A549 (cell line): Measurements from ENCODE around the gene ABLIM1. TPM values are rescaled to one million over a fixed set of nuclear protein-coding genes. Genes with fewer than 3 reads are reported as not detected.

ENCODE experiments used
- ATAC-seq, 2 experiments: fragments of 200-7000 bp in 1 of 2; fragments of >200 bp in 1 of 2; cut with Nextera tagmentation in 1 of 2; cut with Tn5 transposase in 1 of 2; 3 replicates each; pipeline versions ENCODE4 v1.8.0 to v1.9.1; 2018 to 2020; ENCODE audit warnings: mild to moderate bottlenecking in 1 of 2, moderate library complexity in 1 of 2
- CTCF ChIA-PET: fragments of 300-600 bp; sonication (Branson Sonifier 250); formaldehyde crosslinking; extraction: SDS; loops from one replicate; lab custom pipeline; 2021; ENCODE audit warnings: antibody characterized with exemption, inconsistent platforms; lab: Yijun Ruan, JAX
- POLR2A ChIA-PET: fragments of 350-600 bp; formaldehyde crosslinking; extraction: SDS; loops from one replicate; lab custom pipeline; 2021; ENCODE audit warnings: antibody characterized with exemption, inconsistent platforms; lab: Yijun Ruan, JAX
- DNase-seq, 2 experiments: peaks; one replicate each; pipeline versions ENCODE4 v3.0.0 to v3.0.0-alpha.2; 2011 to 2016; ENCODE audit warnings: low read depth in 1 of 2, low spot score in 1 of 2
- FAIRE-seq: peaks from 2 replicates; lab custom pipeline; 2011; peaks lifted over from hg19 to GRCh38; lab: Jason Lieb, UNC
- H3K27ac ChIP-seq, 2 experiments: fragments of >200 bp; sonication (Bioruptor Twin); formaldehyde crosslinking; 3 replicates each; pipeline ENCODE4 v1.5.1; 2016 to 2017
- H3K4me1 ChIP-seq: fragments of >200 bp; sonication (Bioruptor Twin); formaldehyde crosslinking; 3 replicates; pipeline ENCODE4 v1.6.1; 2016
- H3K4me2 ChIP-seq: fragments of >200 bp; sonication (Bioruptor Twin); formaldehyde crosslinking; 3 replicates; pipeline ENCODE4 v1.6.1; 2016
- H3K4me3 ChIP-seq: fragments of >200 bp; sonication (Bioruptor Twin); formaldehyde crosslinking; 3 replicates; pipeline ENCODE4 v1.5.1; 2016
- H3K9me3 ChIP-seq: fragments of >200 bp; sonication (Bioruptor Twin); formaldehyde crosslinking; 3 replicates; pipeline ENCODE4 v1.6.1; 2016
- CBX8 ChIP-seq: fragments of 200-600 bp; sonication (generic); IDR thresholded peaks from 2 replicates; pipeline ENCODE4 v1.6.1; 2016
- CEBPB ChIP-seq, 2 experiments: fragments of >200 bp in 1 of 2; sonication (Bioruptor Twin) in 1 of 2; formaldehyde crosslinking in 1 of 2; IDR thresholded peaks; 2 replicates each; pipeline ENCODE4 v1.6.1; 2012 to 2016
- CHD2 ChIP-seq: fragments of 150-350 bp; IDR thresholded peaks from 2 replicates; pipeline ENCODE4 v1.6.1; 2014; ENCODE audit warnings: low read length; ENCODE audit not compliant: partially characterized antibody
- EHF ChIP-seq: fragments of 250-450 bp; sonication (Bioruptor Pico); IDR thresholded peaks from 2 replicates; pipeline ENCODE4 v1.5.0; 2020; ENCODE audit warnings: mild to moderate bottlenecking
- EHMT2 ChIP-seq: fragments of 200-600 bp; sonication (generic); IDR thresholded peaks from 2 replicates; pipeline ENCODE4 v1.6.1; 2016; ENCODE audit warnings: antibody characterized with exemption, low read depth, mild to moderate bottlenecking, moderate library complexity
- FOSB ChIP-seq: fragments of 250-450 bp; sonication (Bioruptor Pico); IDR thresholded peaks from 2 replicates; pipeline ENCODE4 v1.5.0; 2020; ENCODE audit warnings: mild to moderate bottlenecking, moderate library complexity
- JUNB ChIP-seq: fragments of >200 bp; sonication (Bioruptor Twin); formaldehyde crosslinking; IDR thresholded peaks from 2 replicates; pipeline ENCODE4 v1.6.1; 2016
- KDM1A ChIP-seq: fragments of 200-600 bp; sonication (generic); IDR thresholded peaks from 2 replicates; pipeline ENCODE4 v1.6.1; 2016; ENCODE audit warnings: low read depth, mild to moderate bottlenecking
- MAFK ChIP-seq: fragments of 450-650 bp; IDR thresholded peaks from 2 replicates; pipeline ENCODE4 v1.6.1; 2014; ENCODE audit not compliant: partially characterized antibody
- MAZ ChIP-seq: fragments of 150-350 bp; IDR thresholded peaks from 2 replicates; pipeline ENCODE4 v1.6.1; 2014; ENCODE audit warnings: antibody characterized with exemption, low read depth, low read length, borderline replicate concordance
- NFE2L2 ChIP-seq: fragments of 150-350 bp; conservative IDR thresholded peaks from 2 replicates; pipeline ENCODE4 v1.6.1; 2014; ENCODE audit warnings: low read length
- NR3C1 ChIP-seq: fragments of >200 bp; sonication (Bioruptor Twin); formaldehyde crosslinking; IDR thresholded peaks from 3 replicates; pipeline ENCODE4 v1.6.1; 2017
- PHF8 ChIP-seq: fragments of 200-600 bp; sonication (generic); IDR thresholded peaks from 2 replicates; pipeline ENCODE4 v1.6.1; 2016; ENCODE audit warnings: low read depth, mild to moderate bottlenecking, antibody characterized with exemption, moderate library complexity, borderline replicate concordance
- POLR2A ChIP-seq: IDR thresholded peaks from 2 replicates; pipeline ENCODE4 v1.6.1; 2012; ENCODE audit warnings: mild to moderate bottlenecking, low read length
- RFX5 ChIP-seq: fragments of 450-650 bp; IDR thresholded peaks from 2 replicates; pipeline ENCODE4 v1.7.1; 2014; ENCODE audit warnings: antibody characterized with exemption, mild to moderate bottlenecking, moderate library complexity
- RNF2 ChIP-seq: fragments of 200-600 bp; sonication (generic); IDR thresholded peaks from 2 replicates; pipeline ENCODE4 v1.6.1; 2016; ENCODE audit warnings: low read depth, mild to moderate bottlenecking, antibody characterized with exemption, moderate library complexity, borderline replicate concordance
- SREBF2 ChIP-seq: fragments of 450-650 bp; IDR thresholded peaks from 2 replicates; pipeline ENCODE4 v1.6.1; 2014; ENCODE audit warnings: mild to moderate bottlenecking, moderate library complexity
- ZC3H11A ChIP-seq: fragments of 450-650 bp; IDR thresholded peaks from 2 replicates; pipeline ENCODE4 v1.6.1; 2014; ENCODE audit warnings: antibody characterized with exemption, mild to moderate bottlenecking
- ZFP36 ChIP-seq: fragments of 450-650 bp; IDR thresholded peaks from 2 replicates; pipeline ENCODE4 v1.6.1; 2014; ENCODE audit warnings: borderline replicate concordance; ENCODE audit not compliant: partially characterized antibody
- ZNF302 ChIP-seq: fragments of 250-450 bp; sonication (Bioruptor Pico); IDR thresholded peaks from 2 replicates; pipeline ENCODE4 v1.9.0; 2021; ENCODE audit warnings: inconsistent platforms, mild to moderate bottlenecking, moderate library complexity
- WGBS: methylation state at CpG from one replicate; pipeline ENCODE4 v1.1.6; 2017; ENCODE audit errors: missing lambda C conversion rate; 5-methylcytosine and 5-hydroxymethylcytosine counted together
- polyA plus RNA-seq, 4 experiments: library from polyadenylated mRNA; depleted of rRNA in 3 of 4; stranded (reverse); fragments of >200 nt; fragmentation: RNase III in 1 of 4; extraction: RNeasy Plus Mini Kit Qiagen cat#74134 plus additional on column Dnase treatment in 1 of 4; gene quantifications; 2 replicates in 3 of 4; 3 replicates in 1 of 4; pipeline ENCODE4 v1.2.3, GENCODE V29; 2011 to 2017
- TF ChIP-seq, protein P1 (sequence below): IDR thresholded peaks from 2 replicates; pipeline ENCODE4 v1.6.1; 2012
- TF ChIP-seq, protein P2 (sequence below): fragments of 250-450 bp; sonication (Bioruptor Pico); IDR thresholded peaks from 2 replicates; pipeline ENCODE4 v1.5.0; 2021; ENCODE audit warnings: mild to moderate bottlenecking, moderate library complexity, borderline replicate concordance
- TF ChIP-seq, protein P3 (sequence below): fragments of 150-350 bp; IDR thresholded peaks from 2 replicates; pipeline ENCODE4 v1.6.1; 2014; ENCODE audit warnings: low read depth, mild to moderate bottlenecking, low read length
- TF ChIP-seq, protein P4 (sequence below): IDR thresholded peaks from 2 replicates; pipeline ENCODE4 v1.6.1; 2012
- TF ChIP-seq, protein P5 (sequence below): fragments of 200-600 bp; sonication (generic); IDR thresholded peaks from 2 replicates; pipeline ENCODE4 v1.6.1; 2016; ENCODE audit warnings: antibody characterized with exemption, mild to moderate bottlenecking, moderate library complexity
- TF ChIP-seq, protein P6 (sequence below): fragments of 250-450 bp; sonication (Bioruptor Pico); IDR thresholded peaks from 2 replicates; pipeline ENCODE4 v1.5.0; 2020; ENCODE audit warnings: low read depth, mild to moderate bottlenecking, moderate library complexity

ABLIM1 gene
- polyA plus RNA-seq, 2 of the 4 experiments (the other 2 are of a cell fraction) = 21.4 to 70.2 TPM

DNA sequence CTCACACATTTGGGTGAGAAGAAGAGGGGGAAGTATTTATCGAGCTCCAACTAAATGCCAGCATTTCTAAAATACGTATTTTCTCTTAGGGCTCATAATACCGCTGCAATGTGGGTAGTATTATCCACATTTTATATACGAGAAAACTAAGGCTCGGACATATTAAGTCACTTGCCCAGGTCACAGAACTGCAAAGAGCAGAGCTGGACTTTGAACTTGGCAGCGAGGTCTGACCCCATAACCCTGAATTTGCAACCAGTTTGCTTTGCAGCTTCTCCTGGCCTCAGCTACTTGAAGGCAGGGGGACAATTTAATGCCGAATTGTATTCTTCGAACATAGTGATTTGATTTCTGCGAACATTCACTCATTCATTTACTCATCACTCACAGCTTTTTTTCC lies 7.2 kb downstream of the ABLIM1 start:
- no peaks in the 10 kb centered on the region for H3K9me3 ChIP-seq
- POLR2A ChIA-PET = interaction anchor here (1.2 kb wide), 1 partner anchor 19 kb away, joined by 3 read pairs; no protein-coding TSS in a partner anchor
- CTCF ChIA-PET = interaction anchor here (1.3 to 1.5 kb wide), 2 partner anchors 8 to 11 kb away, joined by 5 read pairs; partner anchors contain the start of gene ABLIM1
- H3K4me3 ChIP-seq = no peak overlapping the region
- ATAC-seq = no peak
- 88% methylated on average over 9 of the region's 9 CpGs for WGBS
- FAIRE-seq = no peak
- no peak for DNase-seq
- H3K27ac ChIP-seq = 0 out of 6 replicates have a peak overlapping the region, but pooled peaks of 1 of the 2 experiments have one; percentile 15
- H3K4me1 ChIP-seq = peaks cover 59% of the 10 kb centered on the region
- peak overlapping the region; percentile 68; the same call in 2 of the 3 replicates for H3K4me2 ChIP-seq
- TF ChIP-seq, protein P1, sequence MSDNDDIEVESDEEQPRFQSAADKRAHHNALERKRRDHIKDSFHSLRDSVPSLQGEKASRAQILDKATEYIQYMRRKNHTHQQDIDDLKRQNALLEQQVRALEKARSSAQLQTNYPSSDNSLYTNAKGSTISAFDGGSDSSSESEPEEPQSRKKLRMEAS = no peak
- TF ChIP-seq PHF8 (no peak), KDM1A (no peak), CHD2 (no peak), RNF2 (no peak), CEBPB (IDR thresholded peaks at IDR 0.05) (no peak), ZFP36 (no peak), SREBF2 (no peak), ZC3H11A (no peak), NFE2L2 (no peak), EHMT2 (no peak), MAFK (no peak), CBX8 (no peak)
- TF ChIP-seq, protein P2, sequence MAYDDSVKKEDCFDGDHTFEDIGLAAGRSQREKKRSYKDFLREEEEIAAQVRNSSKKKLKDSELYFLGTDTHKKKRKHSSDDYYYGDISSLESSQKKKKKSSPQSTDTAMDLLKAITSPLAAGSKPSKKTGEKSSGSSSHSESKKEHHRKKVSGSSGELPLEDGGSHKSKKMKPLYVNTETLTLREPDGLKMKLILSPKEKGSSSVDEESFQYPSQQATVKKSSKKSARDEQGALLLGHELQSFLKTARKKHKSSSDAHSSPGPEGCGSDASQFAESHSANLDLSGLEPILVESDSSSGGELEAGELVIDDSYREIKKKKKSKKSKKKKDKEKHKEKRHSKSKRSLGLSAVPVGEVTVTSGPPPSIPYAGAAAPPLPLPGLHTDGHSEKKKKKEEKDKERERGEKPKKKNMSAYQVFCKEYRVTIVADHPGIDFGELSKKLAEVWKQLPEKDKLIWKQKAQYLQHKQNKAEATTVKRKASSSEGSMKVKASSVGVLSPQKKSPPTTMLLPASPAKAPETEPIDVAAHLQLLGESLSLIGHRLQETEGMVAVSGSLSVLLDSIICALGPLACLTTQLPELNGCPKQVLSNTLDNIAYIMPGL = no peak
- TF ChIP-seq, protein P3, sequence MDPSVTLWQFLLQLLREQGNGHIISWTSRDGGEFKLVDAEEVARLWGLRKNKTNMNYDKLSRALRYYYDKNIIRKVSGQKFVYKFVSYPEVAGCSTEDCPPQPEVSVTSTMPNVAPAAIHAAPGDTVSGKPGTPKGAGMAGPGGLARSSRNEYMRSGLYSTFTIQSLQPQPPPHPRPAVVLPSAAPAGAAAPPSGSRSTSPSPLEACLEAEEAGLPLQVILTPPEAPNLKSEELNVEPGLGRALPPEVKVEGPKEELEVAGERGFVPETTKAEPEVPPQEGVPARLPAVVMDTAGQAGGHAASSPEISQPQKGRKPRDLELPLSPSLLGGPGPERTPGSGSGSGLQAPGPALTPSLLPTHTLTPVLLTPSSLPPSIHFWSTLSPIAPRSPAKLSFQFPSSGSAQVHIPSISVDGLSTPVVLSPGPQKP = no peak
- TF ChIP-seq, protein P4, sequence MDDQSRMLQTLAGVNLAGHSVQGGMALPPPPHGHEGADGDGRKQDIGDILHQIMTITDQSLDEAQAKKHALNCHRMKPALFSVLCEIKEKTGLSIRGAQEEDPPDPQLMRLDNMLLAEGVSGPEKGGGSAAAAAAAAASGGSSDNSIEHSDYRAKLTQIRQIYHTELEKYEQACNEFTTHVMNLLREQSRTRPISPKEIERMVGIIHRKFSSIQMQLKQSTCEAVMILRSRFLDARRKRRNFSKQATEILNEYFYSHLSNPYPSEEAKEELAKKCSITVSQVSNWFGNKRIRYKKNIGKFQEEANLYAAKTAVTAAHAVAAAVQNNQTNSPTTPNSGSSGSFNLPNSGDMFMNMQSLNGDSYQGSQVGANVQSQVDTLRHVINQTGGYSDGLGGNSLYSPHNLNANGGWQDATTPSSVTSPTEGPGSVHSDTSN = no peak
- TF ChIP-seq, protein P5, sequence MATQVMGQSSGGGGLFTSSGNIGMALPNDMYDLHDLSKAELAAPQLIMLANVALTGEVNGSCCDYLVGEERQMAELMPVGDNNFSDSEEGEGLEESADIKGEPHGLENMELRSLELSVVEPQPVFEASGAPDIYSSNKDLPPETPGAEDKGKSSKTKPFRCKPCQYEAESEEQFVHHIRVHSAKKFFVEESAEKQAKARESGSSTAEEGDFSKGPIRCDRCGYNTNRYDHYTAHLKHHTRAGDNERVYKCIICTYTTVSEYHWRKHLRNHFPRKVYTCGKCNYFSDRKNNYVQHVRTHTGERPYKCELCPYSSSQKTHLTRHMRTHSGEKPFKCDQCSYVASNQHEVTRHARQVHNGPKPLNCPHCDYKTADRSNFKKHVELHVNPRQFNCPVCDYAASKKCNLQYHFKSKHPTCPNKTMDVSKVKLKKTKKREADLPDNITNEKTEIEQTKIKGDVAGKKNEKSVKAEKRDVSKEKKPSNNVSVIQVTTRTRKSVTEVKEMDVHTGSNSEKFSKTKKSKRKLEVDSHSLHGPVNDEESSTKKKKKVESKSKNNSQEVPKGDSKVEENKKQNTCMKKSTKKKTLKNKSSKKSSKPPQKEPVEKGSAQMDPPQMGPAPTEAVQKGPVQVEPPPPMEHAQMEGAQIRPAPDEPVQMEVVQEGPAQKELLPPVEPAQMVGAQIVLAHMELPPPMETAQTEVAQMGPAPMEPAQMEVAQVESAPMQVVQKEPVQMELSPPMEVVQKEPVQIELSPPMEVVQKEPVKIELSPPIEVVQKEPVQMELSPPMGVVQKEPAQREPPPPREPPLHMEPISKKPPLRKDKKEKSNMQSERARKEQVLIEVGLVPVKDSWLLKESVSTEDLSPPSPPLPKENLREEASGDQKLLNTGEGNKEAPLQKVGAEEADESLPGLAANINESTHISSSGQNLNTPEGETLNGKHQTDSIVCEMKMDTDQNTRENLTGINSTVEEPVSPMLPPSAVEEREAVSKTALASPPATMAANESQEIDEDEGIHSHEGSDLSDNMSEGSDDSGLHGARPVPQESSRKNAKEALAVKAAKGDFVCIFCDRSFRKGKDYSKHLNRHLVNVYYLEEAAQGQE = no peak

DNA sequence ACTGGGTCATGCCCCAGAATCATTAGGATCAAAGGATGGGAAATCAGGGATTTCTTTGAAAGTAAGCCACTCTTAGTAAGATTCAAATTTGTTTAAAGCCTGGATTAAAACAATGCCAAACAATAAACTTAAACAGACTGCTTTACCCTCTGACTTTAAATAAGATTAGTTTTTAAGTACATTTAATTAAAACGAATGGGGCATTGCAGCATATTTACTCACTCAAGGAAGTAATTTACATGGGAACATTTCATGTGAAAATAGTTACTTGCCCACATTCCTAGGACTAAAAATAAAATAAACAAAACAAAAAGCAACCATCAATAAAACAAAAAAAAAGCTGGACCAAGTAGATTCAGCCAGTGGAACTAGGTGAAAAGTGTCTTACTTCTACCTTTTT lies 7.8 kb downstream of the ABLIM1 start:
- H3K27ac ChIP-seq = peak overlapping the region; percentile 26 to 65; a peak in 3 of 6 replicates
- WGBS = 40% methylated on average over 1 of the region's 1 CpG
- peaks cover 64% of the 10 kb centered on the region for H3K4me1 ChIP-seq
- peak overlapping the region; percentile 68 for H3K4me2 ChIP-seq
- no peak overlapping the region for H3K4me3 ChIP-seq
- DNase-seq = no peak
- TF ChIP-seq ZNF302 (CRISPR knock-in tag) (no peak), FOSB (CRISPR knock-in tag) (no peak), EHF (no peak), JUNB (no peak), ZC3H11A (no peak), POLR2A (no peak), MAZ (no peak), RNF2 (no peak), NR3C1 (no peak), RFX5 (no peak)
- TF ChIP-seq, protein P1 = no peak
- TF ChIP-seq, protein P4 = no peak
- TF ChIP-seq, protein P6, sequence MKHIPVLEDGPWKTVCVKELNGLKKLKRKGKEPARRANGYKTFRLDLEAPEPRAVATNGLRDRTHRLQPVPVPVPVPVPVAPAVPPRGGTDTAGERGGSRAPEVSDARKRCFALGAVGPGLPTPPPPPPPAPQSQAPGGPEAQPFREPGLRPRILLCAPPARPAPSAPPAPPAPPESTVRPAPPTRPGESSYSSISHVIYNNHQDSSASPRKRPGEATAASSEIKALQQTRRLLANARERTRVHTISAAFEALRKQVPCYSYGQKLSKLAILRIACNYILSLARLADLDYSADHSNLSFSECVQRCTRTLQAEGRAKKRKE (CRISPR knock-in tag) = no peak
- TF ChIP-seq, all 56 proteins: peak for 0
- ChIA-PET CTCF (interaction anchor here (1.3 to 1.5 kb wide), 2 partner anchors 8 to 12 kb away, joined by 5 read pairs; partner anchors contain the start of gene ABLIM1), POLR2A (no interaction called here)
- ATAC-seq (no peak), FAIRE-seq (no peak)
- H3K9me3 ChIP-seq = no peaks in the 10 kb centered on the region
